HEK293 (cell line): Measurements from ENCODE around the gene DNAH1.

Experiments used
- CTCF ChIA-PET: fragments of 350-600 bp; formaldehyde crosslinking; extraction: SDS; loops from one replicate; lab custom pipeline; 2021; ENCODE audit warnings: antibody characterized with exemption; lab: Yijun Ruan, JAX
- POLR2A ChIA-PET: fragments of 300-600 bp; formaldehyde crosslinking; extraction: SDS; loops from one replicate; lab custom pipeline; 2020; ENCODE audit warnings: antibody characterized with exemption, inconsistent platforms; lab: Yijun Ruan, JAX
- H3K27ac ChIP-seq: fragments of 200-500 bp; sonication (Bioruptor generic); 2 replicates; pipeline ENCODE4 v1.5.1; 2014; ENCODE audit warnings: low read depth, low read length, control low read depth, inconsistent platforms; ENCODE audit errors: extremely low read depth
- H3K36me3 ChIP-seq, 2 experiments: fragments of 200-500 bp in 1 of 2; sonication (Bioruptor generic) in 1 of 2; 1 replicate in 1 of 2; 2 replicates in 1 of 2; pipeline ENCODE4 v1.5.1; 2014 to 2017; ENCODE audit warnings: inconsistent platforms in 2 of 2, low read length in 2 of 2; ENCODE audit not compliant: control insufficient read depth in 2 of 2, insufficient read depth in 1 of 2
- H3K4me1 ChIP-seq: fragments of 200-500 bp; sonication (Bioruptor generic); 2 replicates; pipeline ENCODE4 v1.5.1; 2014; ENCODE audit warnings: mild to moderate bottlenecking, low read length, inconsistent platforms; ENCODE audit not compliant: control insufficient read depth, insufficient read depth
- H3K4me3 ChIP-seq: 2 replicates; pipeline ENCODE4 v1.5.1; 2011; ENCODE audit warnings: low read depth, mild to moderate bottlenecking, control low read depth, low read length, moderate library complexity
- H3K9me3 ChIP-seq: fragments of 200-500 bp; sonication (Bioruptor generic); 2 replicates; pipeline ENCODE4 v1.5.1; 2014; ENCODE audit warnings: low read depth, low read length, inconsistent platforms; ENCODE audit not compliant: control insufficient read depth, insufficient read depth
- IKZF3 ChIP-seq: fragments of 450-650 bp; IDR thresholded peaks from 2 replicates; pipeline ENCODE4 v1.5.0; 2018; ENCODE audit warnings: missing biosample characterization, mild to moderate bottlenecking, missing genetic modification characterization, moderate library complexity
- KLF7 ChIP-seq: fragments of 450-650 bp; formaldehyde crosslinking; IDR thresholded peaks from 2 replicates; pipeline ENCODE4 v1.5.1; 2016; ENCODE audit warnings: missing biosample characterization, missing genetic modification characterization, borderline replicate concordance
- SP7 ChIP-seq: fragments of 450-650 bp; formaldehyde crosslinking; IDR thresholded peaks from 2 replicates; pipeline ENCODE4 v1.5.1; 2016; ENCODE audit warnings: missing biosample characterization, missing genetic modification characterization
- WT1 ChIP-seq: fragments of 450-650 bp; formaldehyde crosslinking; IDR thresholded peaks from 2 replicates; pipeline ENCODE4 v1.5.1; 2016; ENCODE audit warnings: missing biosample characterization, missing genetic modification characterization
- ZNF211 ChIP-seq: fragments of 450-650 bp; formaldehyde crosslinking; IDR thresholded peaks from 2 replicates; pipeline ENCODE4 v1.5.1; 2016; ENCODE audit warnings: low read depth, missing biosample characterization, missing genetic modification characterization
- ZNF292 ChIP-seq: fragments of 450-650 bp; formaldehyde crosslinking; IDR thresholded peaks from 2 replicates; pipeline ENCODE4 v1.5.1; 2016; ENCODE audit warnings: low read depth, missing biosample characterization, missing genetic modification characterization, borderline replicate concordance
- ZNF366 ChIP-seq: fragments of 450-650 bp; formaldehyde crosslinking; conservative IDR thresholded peaks from 2 replicates; pipeline ENCODE4 v1.5.1; 2016; ENCODE audit warnings: missing biosample characterization, missing genetic modification characterization
- ZNF391 ChIP-seq: fragments of 450-650 bp; formaldehyde crosslinking; IDR thresholded peaks from 2 replicates; pipeline ENCODE4 v1.5.1; 2016; ENCODE audit warnings: low read depth, missing biosample characterization, missing genetic modification characterization, borderline replicate concordance
- ZNF48 ChIP-seq: fragments of 450-650 bp; formaldehyde crosslinking; IDR thresholded peaks from 2 replicates; pipeline ENCODE4 v1.5.1; 2016; ENCODE audit warnings: missing biosample characterization, missing genetic modification characterization
- ZNF529 ChIP-seq: fragments of 450-650 bp; formaldehyde crosslinking; IDR thresholded peaks from 2 replicates; pipeline ENCODE4 v1.5.1; 2017; ENCODE audit warnings: missing genetic modification characterization, missing biosample characterization; ENCODE audit not compliant: insufficient replicate concordance
- ZNF544 ChIP-seq: fragments of 450-650 bp; formaldehyde crosslinking; IDR thresholded peaks from 2 replicates; pipeline ENCODE4 v1.5.0; 2017; ENCODE audit warnings: missing biosample characterization, missing genetic modification characterization
- ZNF549 ChIP-seq: fragments of 450-650 bp; IDR thresholded peaks from 2 replicates; pipeline ENCODE4 v1.5.1; 2018; ENCODE audit warnings: missing biosample characterization, missing genetic modification characterization, mild to moderate bottlenecking, inconsistent platforms, moderate library complexity
- ZNF610 ChIP-seq: fragments of 450-650 bp; formaldehyde crosslinking; IDR thresholded peaks from 2 replicates; pipeline ENCODE4 v1.5.1; 2016; ENCODE audit warnings: missing biosample characterization, missing genetic modification characterization, borderline replicate concordance
- ZNF658 ChIP-seq: fragments of 450-650 bp; formaldehyde crosslinking; IDR thresholded peaks from 2 replicates; pipeline ENCODE4; 2016; ENCODE audit warnings: missing biosample characterization, missing genetic modification characterization
- ZNF660 ChIP-seq: fragments of 450-650 bp; IDR thresholded peaks from 2 replicates; pipeline ENCODE4 v1.5.1; 2018; ENCODE audit warnings: missing biosample characterization, mild to moderate bottlenecking, missing genetic modification characterization
- ZNF701 ChIP-seq: fragments of 450-650 bp; formaldehyde crosslinking; IDR thresholded peaks from 2 replicates; pipeline ENCODE4 v1.5.1; 2016; ENCODE audit warnings: missing biosample characterization, missing genetic modification characterization
- ZNF76 ChIP-seq: fragments of 450-650 bp; formaldehyde crosslinking; IDR thresholded peaks from 2 replicates; pipeline ENCODE4; 2016; ENCODE audit warnings: low read depth, missing biosample characterization, missing genetic modification characterization, borderline replicate concordance
- ZNF777 ChIP-seq: fragments of 450-650 bp; formaldehyde crosslinking; IDR thresholded peaks from 2 replicates; pipeline ENCODE4 v1.5.1; 2017; ENCODE audit warnings: missing biosample characterization, missing genetic modification characterization, borderline replicate concordance
- ZNF792 ChIP-seq: fragments of 450-650 bp; formaldehyde crosslinking; IDR thresholded peaks from 2 replicates; pipeline ENCODE4 v1.5.1; 2016; ENCODE audit warnings: missing biosample characterization, missing genetic modification characterization
- TF ChIP-seq, protein P1 (sequence below): fragments of 450-650 bp; formaldehyde crosslinking; IDR thresholded peaks from 2 replicates; pipeline ENCODE4 v1.5.1; 2016; ENCODE audit warnings: missing biosample characterization, missing genetic modification characterization
- TF ChIP-seq, protein P2 (sequence below): fragments of 450-650 bp; formaldehyde crosslinking; IDR thresholded peaks from 2 replicates; pipeline ENCODE4 v1.5.1; 2016; ENCODE audit warnings: missing biosample characterization, missing genetic modification characterization, borderline replicate concordance
- TF ChIP-seq, protein P3 (sequence below): fragments of 450-650 bp; formaldehyde crosslinking; IDR thresholded peaks from 2 replicates; pipeline ENCODE4 v1.5.1; 2016; ENCODE audit warnings: missing biosample characterization, missing genetic modification characterization
- TF ChIP-seq, protein P4 (sequence below): fragments of 450-650 bp; formaldehyde crosslinking; IDR thresholded peaks from 2 replicates; pipeline ENCODE4 v1.5.1; 2016; ENCODE audit warnings: missing biosample characterization, missing genetic modification characterization
- TF ChIP-seq, protein P5 (sequence below): fragments of 450-650 bp; formaldehyde crosslinking; IDR thresholded peaks from 2 replicates; pipeline ENCODE4 v1.5.1; 2016; ENCODE audit warnings: missing biosample characterization, missing genetic modification characterization

DNAH1 gene

DNA sequence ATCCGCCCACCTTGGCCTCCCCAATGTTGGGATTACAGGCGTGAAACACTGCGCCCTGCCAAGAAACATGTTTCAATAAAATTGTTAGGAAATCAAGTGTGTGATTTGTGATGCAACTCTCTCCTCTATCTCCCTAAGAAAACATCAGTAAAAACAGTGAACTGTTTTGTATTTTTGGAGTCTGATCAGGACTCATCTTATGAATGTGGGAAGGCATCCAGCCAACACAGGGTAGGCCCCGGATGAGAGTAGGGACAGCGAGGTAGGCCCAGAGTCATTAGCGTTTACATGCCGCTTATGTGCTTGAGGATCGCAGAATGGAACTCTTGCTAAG lies 29.4 kb upstream of the DNAH1 start:
- H3K27ac ChIP-seq, result peak overlapping the region; percentile 96
- ChIA-PET CTCF (interaction anchor here (0.8 kb wide), 1 partner anchor 9 kb away, joined by 3 read pairs; the partner anchor contains the start of gene WDR82), POLR2A (interaction anchor here (2.7 kb wide), 1 partner anchor 9 kb away, joined by 23 read pairs; the partner anchor contains the start of gene WDR82)
- H3K4me1 ChIP-seq, result no peaks in the 10 kb centered on the region
- no peaks in the 10 kb centered on the region for H3K9me3 ChIP-seq
- H3K36me3 ChIP-seq, result peaks cover 0 to 11% of the 10 kb centered on the region in 2 experiments; a peak in 1 of 3 replicates
- TF ChIP-seq, protein P1, sequence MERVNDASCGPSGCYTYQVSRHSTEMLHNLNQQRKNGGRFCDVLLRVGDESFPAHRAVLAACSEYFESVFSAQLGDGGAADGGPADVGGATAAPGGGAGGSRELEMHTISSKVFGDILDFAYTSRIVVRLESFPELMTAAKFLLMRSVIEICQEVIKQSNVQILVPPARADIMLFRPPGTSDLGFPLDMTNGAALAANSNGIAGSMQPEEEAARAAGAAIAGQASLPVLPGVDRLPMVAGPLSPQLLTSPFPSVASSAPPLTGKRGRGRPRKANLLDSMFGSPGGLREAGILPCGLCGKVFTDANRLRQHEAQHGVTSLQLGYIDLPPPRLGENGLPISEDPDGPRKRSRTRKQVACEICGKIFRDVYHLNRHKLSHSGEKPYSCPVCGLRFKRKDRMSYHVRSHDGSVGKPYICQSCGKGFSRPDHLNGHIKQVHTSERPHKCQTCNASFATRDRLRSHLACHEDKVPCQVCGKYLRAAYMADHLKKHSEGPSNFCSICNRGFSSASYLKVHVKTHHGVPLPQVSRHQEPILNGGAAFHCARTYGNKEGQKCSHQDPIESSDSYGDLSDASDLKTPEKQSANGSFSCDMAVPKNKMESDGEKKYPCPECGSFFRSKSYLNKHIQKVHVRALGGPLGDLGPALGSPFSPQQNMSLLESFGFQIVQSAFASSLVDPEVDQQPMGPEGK (tag by site-specific recombination), result no peak
- no peak for TF ChIP-seq IKZF3 (tag by site-specific recombination)
- TF ChIP-seq, protein P2, sequence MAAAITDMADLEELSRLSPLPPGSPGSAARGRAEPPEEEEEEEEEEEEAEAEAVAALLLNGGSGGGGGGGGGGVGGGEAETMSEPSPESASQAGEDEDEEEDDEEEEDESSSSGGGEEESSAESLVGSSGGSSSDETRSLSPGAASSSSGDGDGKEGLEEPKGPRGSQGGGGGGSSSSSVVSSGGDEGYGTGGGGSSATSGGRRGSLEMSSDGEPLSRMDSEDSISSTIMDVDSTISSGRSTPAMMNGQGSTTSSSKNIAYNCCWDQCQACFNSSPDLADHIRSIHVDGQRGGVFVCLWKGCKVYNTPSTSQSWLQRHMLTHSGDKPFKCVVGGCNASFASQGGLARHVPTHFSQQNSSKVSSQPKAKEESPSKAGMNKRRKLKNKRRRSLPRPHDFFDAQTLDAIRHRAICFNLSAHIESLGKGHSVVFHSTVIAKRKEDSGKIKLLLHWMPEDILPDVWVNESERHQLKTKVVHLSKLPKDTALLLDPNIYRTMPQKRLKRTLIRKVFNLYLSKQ (tag by site-specific recombination), result no peak
- no peak for TF ChIP-seq ZNF701 (tag by site-specific recombination)
- TF ChIP-seq ZNF792, result no peak
- TF ChIP-seq, protein P3, sequence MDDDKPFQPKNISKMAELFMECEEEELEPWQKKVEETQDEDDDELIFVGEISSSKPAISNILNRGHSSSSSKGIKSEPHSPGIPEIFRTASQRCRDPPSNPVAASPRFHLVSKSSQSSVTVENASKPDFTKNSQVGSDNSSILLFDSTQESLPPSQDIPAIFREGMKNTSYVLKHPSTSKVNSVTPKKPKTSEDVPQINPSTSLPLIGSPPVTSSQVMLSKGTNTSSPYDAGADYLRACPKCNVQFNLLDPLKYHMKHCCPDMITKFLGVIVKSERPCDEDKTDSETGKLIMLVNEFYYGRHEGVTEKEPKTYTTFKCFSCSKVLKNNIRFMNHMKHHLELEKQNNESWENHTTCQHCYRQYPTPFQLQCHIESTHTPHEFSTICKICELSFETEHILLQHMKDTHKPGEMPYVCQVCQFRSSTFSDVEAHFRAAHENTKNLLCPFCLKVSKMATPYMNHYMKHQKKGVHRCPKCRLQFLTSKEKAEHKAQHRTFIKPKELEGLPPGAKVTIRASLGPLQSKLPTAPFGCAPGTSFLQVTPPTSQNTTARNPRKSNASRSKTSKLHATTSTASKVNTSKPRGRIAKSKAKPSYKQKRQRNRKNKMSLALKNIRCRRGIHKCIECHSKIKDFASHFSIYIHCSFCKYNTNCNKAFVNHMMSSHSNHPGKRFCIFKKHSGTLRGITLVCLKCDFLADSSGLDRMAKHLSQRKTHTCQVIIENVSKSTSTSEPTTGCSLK, result no peak
- no peak for TF ChIP-seq KLF7 (tag by site-specific recombination)
- no peak for TF ChIP-seq SP7 (tag by site-specific recombination)
- TF ChIP-seq ZNF292 (tag by site-specific recombination), result no peak
- TF ChIP-seq, protein P4, sequence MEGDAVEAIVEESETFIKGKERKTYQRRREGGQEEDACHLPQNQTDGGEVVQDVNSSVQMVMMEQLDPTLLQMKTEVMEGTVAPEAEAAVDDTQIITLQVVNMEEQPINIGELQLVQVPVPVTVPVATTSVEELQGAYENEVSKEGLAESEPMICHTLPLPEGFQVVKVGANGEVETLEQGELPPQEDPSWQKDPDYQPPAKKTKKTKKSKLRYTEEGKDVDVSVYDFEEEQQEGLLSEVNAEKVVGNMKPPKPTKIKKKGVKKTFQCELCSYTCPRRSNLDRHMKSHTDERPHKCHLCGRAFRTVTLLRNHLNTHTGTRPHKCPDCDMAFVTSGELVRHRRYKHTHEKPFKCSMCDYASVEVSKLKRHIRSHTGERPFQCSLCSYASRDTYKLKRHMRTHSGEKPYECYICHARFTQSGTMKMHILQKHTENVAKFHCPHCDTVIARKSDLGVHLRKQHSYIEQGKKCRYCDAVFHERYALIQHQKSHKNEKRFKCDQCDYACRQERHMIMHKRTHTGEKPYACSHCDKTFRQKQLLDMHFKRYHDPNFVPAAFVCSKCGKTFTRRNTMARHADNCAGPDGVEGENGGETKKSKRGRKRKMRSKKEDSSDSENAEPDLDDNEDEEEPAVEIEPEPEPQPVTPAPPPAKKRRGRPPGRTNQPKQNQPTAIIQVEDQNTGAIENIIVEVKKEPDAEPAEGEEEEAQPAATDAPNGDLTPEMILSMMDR (tag by site-specific recombination), result no peak
- TF ChIP-seq ZNF660 (tag by site-specific recombination), result no peak
- TF ChIP-seq ZNF76, result no peak
- TF ChIP-seq ZNF658, result no peak
- no peak for TF ChIP-seq ZNF391
- no peak for TF ChIP-seq ZNF48
- TF ChIP-seq, all 188 proteins: peak for 0
- peak overlapping the region; percentile 100 for H3K4me3 ChIP-seq

DNA sequence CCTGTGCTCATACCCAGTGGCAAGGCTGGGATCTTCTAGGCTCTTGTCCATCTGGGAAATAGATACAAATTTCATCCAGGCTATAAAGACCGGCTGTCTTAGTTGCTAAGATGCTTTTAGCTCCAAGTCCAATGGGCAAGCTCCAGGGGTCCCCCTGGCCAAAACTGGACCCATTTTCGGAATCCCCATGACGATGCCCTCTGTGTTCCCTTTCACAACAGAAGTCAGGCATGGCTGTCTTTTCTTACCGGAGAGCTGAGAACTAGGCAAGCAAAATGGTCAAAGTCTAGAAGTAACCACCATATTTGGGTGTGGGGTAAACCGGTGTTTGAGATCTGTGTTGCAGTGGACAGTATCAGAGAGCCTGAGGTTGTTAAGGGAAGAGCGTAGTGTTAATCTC lies 27.4 kb upstream of the DNAH1 start:
- CTCF ChIA-PET, result interaction anchor here (0.7 to 1.5 kb wide), 5 partner anchors 9 to 68 kb away, joined by 3 to 11 read pairs (median 4); no protein-coding TSS in a partner anchor
- TF ChIP-seq ZNF544 (tag by site-specific recombination) (no peak), ZNF660 (tag by site-specific recombination) (no peak), ZNF610 (tag by site-specific recombination) (no peak), ZNF777 (no peak), ZNF76 (no peak), ZNF366 (tag by site-specific recombination) (no peak), ZNF658 (no peak), WT1 (no peak), ZNF211 (tag by site-specific recombination) (no peak), ZNF529 (tag by site-specific recombination) (no peak), ZNF549 (tag by site-specific recombination) (no peak)
- TF ChIP-seq, protein P5, sequence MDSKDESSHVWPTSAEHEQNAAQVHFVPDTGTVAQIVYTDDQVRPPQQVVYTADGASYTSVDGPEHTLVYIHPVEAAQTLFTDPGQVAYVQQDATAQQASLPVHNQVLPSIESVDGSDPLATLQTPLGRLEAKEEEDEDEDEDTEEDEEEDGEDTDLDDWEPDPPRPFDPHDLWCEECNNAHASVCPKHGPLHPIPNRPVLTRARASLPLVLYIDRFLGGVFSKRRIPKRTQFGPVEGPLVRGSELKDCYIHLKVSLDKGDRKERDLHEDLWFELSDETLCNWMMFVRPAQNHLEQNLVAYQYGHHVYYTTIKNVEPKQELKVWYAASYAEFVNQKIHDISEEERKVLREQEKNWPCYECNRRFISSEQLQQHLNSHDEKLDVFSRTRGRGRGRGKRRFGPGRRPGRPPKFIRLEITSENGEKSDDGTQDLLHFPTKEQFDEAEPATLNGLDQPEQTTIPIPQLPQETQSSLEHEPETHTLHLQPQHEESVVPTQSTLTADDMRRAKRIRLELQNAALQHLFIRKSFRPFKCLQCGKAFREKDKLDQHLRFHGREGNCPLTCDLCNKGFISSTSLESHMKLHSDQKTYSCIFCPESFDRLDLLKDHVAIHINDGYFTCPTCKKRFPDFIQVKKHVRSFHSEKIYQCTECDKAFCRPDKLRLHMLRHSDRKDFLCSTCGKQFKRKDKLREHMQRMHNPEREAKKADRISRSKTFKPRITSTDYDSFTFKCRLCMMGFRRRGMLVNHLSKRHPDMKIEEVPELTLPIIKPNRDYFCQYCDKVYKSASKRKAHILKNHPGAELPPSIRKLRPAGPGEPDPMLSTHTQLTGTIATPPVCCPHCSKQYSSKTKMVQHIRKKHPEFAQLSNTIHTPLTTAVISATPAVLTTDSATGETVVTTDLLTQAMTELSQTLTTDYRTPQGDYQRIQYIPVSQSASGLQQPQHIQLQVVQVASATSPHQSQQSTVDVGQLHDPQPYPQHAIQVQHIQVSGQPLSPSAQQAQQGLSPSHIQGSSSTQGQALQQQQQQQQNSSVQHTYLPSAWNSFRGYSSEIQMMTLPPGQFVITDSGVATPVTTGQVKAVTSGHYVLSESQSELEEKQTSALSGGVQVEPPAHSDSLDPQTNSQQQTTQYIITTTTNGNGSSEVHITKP (tag by site-specific recombination), result no peak
- POLR2A ChIA-PET, result interaction anchor here (2.7 kb wide), 1 partner anchor 10 kb away, joined by 23 read pairs; the partner anchor contains the start of gene WDR82
- Histone ChIP-seq H3K9me3 (no peaks in the 10 kb centered on the region), H3K4me3 (peak overlapping the region; percentile 100), H3K27ac (no peak overlapping the region), H3K4me1 (no peaks in the 10 kb centered on the region), H3K36me3 (peaks cover 0 to 22% of the 10 kb centered on the region in 2 experiments; a peak in 1 of 3 replicates)
